BLaER1 treated with 17β-estradiol and CSF1 and Interleukin-3, amounts not matched to agents 10 nM and 100 nM (cell line): ENCODE data around the gene PHLDA2.
A peak's percentile ranks its signal among the peaks of the same experiment; 100 is the strongest.

Experiments used
- H3K27ac ChIP-seq, 11 experiments: shearing (Covaris generic); formaldehyde crosslinking; 2 replicates each; pipeline ENCODE4 v1.8.1; 2022
- H3K27me3 ChIP-seq, 11 experiments: shearing (Covaris generic); formaldehyde crosslinking; 2 replicates each; pipeline ENCODE4 v1.8.1; 2022
- H3K36me3 ChIP-seq, 11 experiments: shearing (Covaris generic); formaldehyde crosslinking; 2 replicates each; pipeline ENCODE4 v1.8.1; 2022
- H3K4me1 ChIP-seq, 10 experiments: shearing (Covaris generic); formaldehyde crosslinking; 2 replicates each; pipeline ENCODE4 v1.8.1; 2022
- H3K4me2 ChIP-seq, 11 experiments: shearing (Covaris generic); formaldehyde crosslinking; 2 replicates each; pipeline ENCODE4 v1.8.1; 2022
- H3K4me3 ChIP-seq, 10 experiments: shearing (Covaris generic); formaldehyde crosslinking; 2 replicates each; pipeline ENCODE4 v1.8.1; 2022
- H3K9ac ChIP-seq, 11 experiments: shearing (Covaris generic); formaldehyde crosslinking; 2 replicates each; pipeline ENCODE4 v1.8.1; 2022
- H3K9me3 ChIP-seq, 11 experiments: shearing (Covaris generic); formaldehyde crosslinking; replicated peaks in 1 of 11; 2 replicates each; pipeline ENCODE4 v1.8.1; 2022
- H4K20me1 ChIP-seq, 11 experiments: shearing (Covaris generic); formaldehyde crosslinking; 2 replicates each; pipeline ENCODE4 v1.8.1; 2022
- Cebpa-rat ChIP-seq, 11 experiments: shearing (Covaris generic); IDR thresholded peaks; 2 replicates each; pipeline ENCODE4 v1.8.1; 2022

PHLDA2 gene, protein sequence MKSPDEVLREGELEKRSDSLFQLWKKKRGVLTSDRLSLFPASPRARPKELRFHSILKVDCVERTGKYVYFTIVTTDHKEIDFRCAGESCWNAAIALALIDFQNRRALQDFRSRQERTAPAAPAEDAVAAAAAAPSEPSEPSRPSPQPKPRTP

DNA sequence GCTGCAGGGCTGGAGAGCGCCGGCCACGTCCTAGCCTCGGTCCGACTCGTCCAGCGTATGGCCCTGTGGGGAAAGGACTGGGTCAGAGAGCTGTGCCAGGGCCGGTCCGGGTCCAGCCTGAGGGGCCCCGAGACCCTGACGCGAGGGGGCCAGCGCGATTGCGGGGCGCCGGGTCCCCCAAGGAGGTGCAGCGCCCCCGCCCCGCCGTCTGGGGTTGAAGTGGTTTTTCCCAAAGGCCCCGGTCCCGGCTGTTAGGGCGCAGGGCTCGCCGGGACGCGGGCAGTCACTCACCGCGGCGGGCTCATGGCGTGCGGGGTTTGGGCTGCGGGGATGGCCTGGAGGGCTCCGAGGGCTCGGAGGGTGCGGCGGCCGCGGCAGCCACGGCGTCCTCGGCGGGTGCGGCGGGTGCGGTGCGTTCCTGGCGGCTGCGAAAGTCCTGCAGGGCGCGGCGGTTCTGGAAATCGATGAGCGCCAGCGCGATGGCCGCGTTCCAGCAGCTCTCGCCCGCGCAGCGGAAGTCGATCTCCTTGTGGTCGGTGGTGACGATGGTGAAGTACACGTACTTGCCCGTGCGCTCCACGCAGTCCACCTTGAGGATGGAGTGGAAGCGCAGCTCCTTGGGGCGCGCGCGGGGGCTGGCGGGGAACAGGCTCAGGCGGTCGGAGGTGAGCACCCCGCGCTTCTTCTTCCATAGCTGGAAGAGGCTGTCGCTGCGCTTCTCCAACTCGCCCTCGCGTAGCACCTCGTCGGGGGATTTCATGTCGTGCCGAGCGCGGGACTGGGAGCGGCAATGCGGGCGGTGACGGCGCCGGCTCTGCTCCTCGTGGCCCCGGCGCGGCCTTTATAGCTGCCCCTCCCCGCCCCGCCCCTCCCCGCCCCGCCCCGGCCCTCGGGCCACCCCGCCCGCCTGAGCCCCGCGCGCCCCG is at the start of gene PHLDA2:
Gene PHLDA2 (minus strand): TSS at position 816 of the 926 bp plus-strand sequence. CDS start 56 bp downstream, at position 760.
- no peak for TF ChIP-seq Cebpa-rat (IDR thresholded peaks at IDR 0.05)
- Histone ChIP-seq H3K9me3 (no peaks in the 10 kb centered on the region), H3K36me3 (no peaks in the 10 kb centered on the region), H3K4me1 (peaks cover 53 to 70% (median 60%) of the 10 kb centered on the region in 10 experiments), H3K4me3 (peak within 1 kb of the TSS; percentile 44 to 71 (median 58)), H3K9ac (peak within 1 kb of the TSS; percentile 7 to 78 (median 49); a peak in 17 of 22 replicates), H3K27me3 (peaks cover 34 to 69% (median 63%) of the 10 kb centered on the region in 11 experiments), H3K27ac (peak within 1 kb of the TSS in 8 of 11 experiments; percentile 18 to 84 (median 51); a peak in 12 of 22 replicates), H3K4me2 (peak within 1 kb of the TSS; percentile 85 to 99 (median 96)), H4K20me1 (peaks cover 0 to 52% (median 27%) of the 10 kb centered on the region in 11 experiments; a peak in 18 of 22 replicates)

DNA sequence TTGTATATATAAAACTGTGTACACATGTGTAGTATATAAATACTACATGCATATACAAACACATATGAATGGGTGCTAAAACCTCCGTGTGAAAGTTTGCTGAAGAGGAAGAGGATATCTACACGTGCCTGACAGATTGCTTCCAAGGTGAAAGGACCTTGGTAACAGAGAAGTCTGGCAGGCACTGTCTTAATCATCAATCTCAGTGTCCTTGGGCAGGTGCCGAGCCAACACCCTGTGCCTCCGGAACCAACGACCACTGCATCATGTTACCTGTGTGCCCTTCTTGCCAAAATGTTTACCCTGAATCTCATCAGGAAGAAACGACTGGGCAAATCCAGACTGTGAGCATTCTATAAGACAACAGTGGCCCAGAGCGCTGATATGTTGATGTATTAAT is 47.9 kb upstream of the PHLDA2 start:
- no peaks in the 10 kb centered on the region for H3K9me3 ChIP-seq
- H3K27ac ChIP-seq = no peak overlapping the region
- peaks cover 93 to 100% (median 100%) of the 10 kb centered on the region in 11 experiments for H4K20me1 ChIP-seq
- no peak overlapping the region for H3K4me3 ChIP-seq
- H3K4me2 ChIP-seq = no peak overlapping the region
- no peak overlapping the region for H3K9ac ChIP-seq
- no peaks in the 10 kb centered on the region for H3K27me3 ChIP-seq
- peaks cover 74 to 97% (median 90%) of the 10 kb centered on the region in 11 experiments for H3K36me3 ChIP-seq
- no peak for TF ChIP-seq Cebpa-rat (IDR thresholded peaks at IDR 0.05)
- H3K4me1 ChIP-seq = 0 out of 20 replicates have a peak, but pooled peaks cover 0 to 4% (median 0%) of the 10 kb centered on the region in 10 experiments

DNA sequence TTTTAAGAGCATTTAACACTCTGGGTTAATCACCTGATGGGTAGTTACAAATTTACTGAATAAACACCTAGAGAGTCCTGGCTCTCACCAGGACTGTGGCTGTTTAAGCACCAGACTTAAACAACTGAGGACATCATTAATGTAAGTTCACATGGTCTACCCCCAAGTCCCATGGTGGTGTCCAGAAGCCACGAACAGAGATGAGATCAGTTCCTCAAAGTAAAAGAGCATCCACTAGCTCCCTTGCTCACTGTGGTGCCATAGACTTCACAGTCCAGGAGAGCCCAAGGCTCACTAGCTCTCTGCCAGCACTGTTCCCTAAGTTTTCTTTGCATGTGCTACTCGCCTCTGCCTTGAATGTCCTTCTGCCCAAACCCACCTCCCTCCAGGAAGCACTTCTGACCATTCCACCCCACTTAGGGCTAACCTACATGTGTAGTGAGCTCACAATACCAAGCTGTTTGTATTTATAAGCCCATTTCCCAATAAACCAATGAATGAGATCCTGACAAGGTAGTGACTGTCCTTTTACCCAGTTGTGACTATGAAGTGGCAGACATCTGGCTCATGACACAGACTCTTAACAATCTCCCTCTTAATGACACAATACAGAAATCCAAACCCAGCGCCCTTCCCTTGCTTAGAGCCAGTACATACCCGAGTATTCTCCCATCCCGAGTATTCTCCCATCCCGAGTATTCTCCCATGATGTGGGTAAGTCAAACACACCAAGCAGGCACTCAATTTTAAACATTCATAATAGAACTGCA is 47.3 kb upstream of the PHLDA2 start:
- no peak; a peak in 1 of 22 replicates for TF ChIP-seq Cebpa-rat (IDR thresholded peaks at IDR 0.05)
- Histone ChIP-seq H3K4me2 (no peak overlapping the region), H4K20me1 (peaks cover 88 to 100% (median 99%) of the 10 kb centered on the region in 11 experiments), H3K27me3 (no peaks in the 10 kb centered on the region), H3K36me3 (peaks cover 81 to 100% (median 92%) of the 10 kb centered on the region in 11 experiments), H3K4me3 (no peak overlapping the region), H3K9me3 (no peaks in the 10 kb centered on the region), H3K4me1 (0 out of 20 replicates have a peak, but pooled peaks cover 0 to 4% (median 0%) of the 10 kb centered on the region in 10 experiments), H3K9ac (peak overlapping the region in 3 of 11 experiments; percentile 6 to 24 (median 20); a peak in 1 of 22 replicates), H3K27ac (no peak overlapping the region)

DNA sequence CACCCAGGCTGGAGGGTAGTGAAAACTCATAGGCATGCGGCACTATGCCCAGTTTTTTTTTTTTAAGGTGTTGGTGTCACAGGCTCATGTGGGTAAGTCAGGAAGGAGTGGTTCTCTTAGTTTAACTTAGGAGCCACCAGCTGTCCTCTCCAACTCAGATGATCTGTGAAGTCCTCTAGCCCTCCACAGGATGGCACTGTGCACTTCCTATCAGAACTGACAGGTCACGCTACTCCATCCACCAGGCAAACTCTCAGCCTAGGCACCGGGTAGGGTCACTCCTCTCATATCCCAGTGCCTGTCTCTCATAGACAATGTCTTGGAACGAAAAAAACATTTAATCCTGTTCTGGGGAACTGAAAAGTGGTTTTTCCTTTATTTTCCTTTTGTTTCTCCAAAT is 46.4 kb upstream of the PHLDA2 start:
- H3K27ac ChIP-seq = no peak overlapping the region
- TF ChIP-seq Cebpa-rat (IDR thresholded peaks at IDR 0.05) = no peak
- H4K20me1 ChIP-seq = peaks cover 79 to 100% (median 98%) of the 10 kb centered on the region in 11 experiments
- no peak overlapping the region for H3K4me2 ChIP-seq
- no peaks in the 10 kb centered on the region for H3K9me3 ChIP-seq
- H3K4me1 ChIP-seq = 0 out of 20 replicates have a peak, but pooled peaks cover 0 to 4% (median 0%) of the 10 kb centered on the region in 10 experiments
- H3K27me3 ChIP-seq = no peaks in the 10 kb centered on the region
- no peak overlapping the region for H3K9ac ChIP-seq
- H3K36me3 ChIP-seq = peaks cover 90 to 100% (median 99%) of the 10 kb centered on the region in 11 experiments
- H3K4me3 ChIP-seq = no peak overlapping the region

DNA sequence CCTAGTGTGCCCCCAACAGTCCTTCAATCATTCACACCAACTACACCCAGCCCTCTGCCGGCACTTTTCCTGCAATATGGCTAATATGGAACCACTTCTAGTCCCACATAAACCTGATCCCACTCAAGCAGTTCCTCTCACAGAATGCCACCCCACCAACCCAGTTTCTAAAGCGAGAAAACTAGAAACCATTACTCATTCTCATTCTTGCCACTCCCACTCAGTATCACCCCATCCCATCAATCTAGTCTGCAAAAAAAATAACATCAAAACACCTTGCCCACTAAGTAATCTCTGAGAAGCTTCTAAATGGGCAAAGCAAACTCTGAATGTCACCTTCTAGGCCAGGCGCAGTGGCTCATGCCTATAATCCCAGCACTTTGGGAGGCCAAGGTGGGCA is 45.1 kb upstream of the PHLDA2 start:
- H3K36me3 ChIP-seq = peaks cover 97 to 100% (median 100%) of the 10 kb centered on the region in 11 experiments
- TF ChIP-seq Cebpa-rat (IDR thresholded peaks at IDR 0.05) = no peak
- no peak overlapping the region for H3K27ac ChIP-seq
- H3K4me1 ChIP-seq = 0 out of 20 replicates have a peak, but pooled peaks cover 0 to 4% (median 0%) of the 10 kb centered on the region in 10 experiments
- H3K4me2 ChIP-seq = no peak overlapping the region
- no peak overlapping the region for H3K4me3 ChIP-seq
- H3K27me3 ChIP-seq = no peaks in the 10 kb centered on the region
- no peaks in the 10 kb centered on the region for H3K9me3 ChIP-seq
- H3K9ac ChIP-seq = no peak overlapping the region
- H4K20me1 ChIP-seq = peaks cover 74 to 100% (median 98%) of the 10 kb centered on the region in 11 experiments

DNA sequence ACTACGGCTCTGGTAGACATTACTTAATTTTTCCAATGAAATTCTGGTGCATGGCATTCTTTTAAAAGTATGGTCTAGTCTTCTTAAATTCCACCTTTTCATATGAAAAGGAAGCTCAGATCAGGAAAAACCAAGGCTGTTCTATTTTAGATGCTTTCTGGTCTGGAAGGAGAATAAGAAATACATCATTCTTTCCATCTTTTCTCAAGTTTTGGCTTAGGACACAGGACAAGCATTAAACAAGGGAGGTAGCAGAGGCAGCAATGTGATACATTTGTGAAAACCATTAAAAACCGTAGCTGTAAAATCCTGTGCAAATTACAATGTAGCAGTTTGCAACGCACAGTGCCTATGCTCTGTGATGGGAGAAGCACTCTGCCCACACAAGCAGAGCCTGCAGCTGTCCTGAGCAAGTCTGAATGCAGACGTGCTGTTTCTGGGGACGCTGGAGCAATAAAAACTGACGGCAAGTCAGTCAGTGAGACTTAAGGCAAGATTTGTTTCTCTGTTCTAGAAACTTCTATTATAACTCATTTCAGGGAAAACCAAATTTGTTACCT is 39.2 kb upstream of the PHLDA2 start:
- no peak overlapping the region for H3K4me3 ChIP-seq
- H3K9me3 ChIP-seq = no peaks in the 10 kb centered on the region
- H3K27ac ChIP-seq = no peak overlapping the region
- H3K36me3 ChIP-seq = peaks cover 99 to 100% (median 100%) of the 10 kb centered on the region in 11 experiments
- TF ChIP-seq Cebpa-rat (IDR thresholded peaks at IDR 0.05) = no peak
- peaks cover 63 to 100% (median 96%) of the 10 kb centered on the region in 11 experiments for H4K20me1 ChIP-seq
- no peak overlapping the region for H3K4me2 ChIP-seq
- no peaks in the 10 kb centered on the region for H3K27me3 ChIP-seq
- H3K4me1 ChIP-seq = peaks cover 7 to 17% (median 14%) of the 10 kb centered on the region in 10 experiments; a peak in 18 of 20 replicates
- H3K9ac ChIP-seq = no peak overlapping the region

DNA sequence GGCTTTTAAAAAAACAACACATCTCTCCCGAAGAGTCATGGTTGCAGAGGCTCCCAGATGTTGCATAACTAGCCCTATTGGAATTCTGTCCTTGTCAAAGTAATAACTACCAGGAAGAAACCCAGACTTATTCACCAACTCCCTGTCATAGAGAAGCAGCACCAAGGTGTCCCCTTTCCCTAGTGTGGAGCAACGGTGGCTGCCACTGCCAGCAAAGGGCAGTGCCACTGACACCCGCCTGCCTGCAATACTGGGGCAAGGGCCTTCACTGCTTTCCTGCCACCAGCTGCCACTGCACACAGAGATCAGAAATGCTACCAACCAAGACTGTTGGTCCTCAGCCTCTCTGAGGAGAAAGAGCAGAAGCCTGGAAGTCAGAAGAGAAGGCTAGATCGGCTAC is 35.6 kb upstream of the PHLDA2 start:
- H3K36me3 ChIP-seq = peaks cover 86 to 100% (median 99%) of the 10 kb centered on the region in 11 experiments
- H3K4me1 ChIP-seq = peaks cover 35 to 50% (median 42%) of the 10 kb centered on the region in 10 experiments
- H4K20me1 ChIP-seq = peaks cover 74 to 100% (median 97%) of the 10 kb centered on the region in 11 experiments
- H3K27ac ChIP-seq = no peak overlapping the region
- H3K27me3 ChIP-seq = no peaks in the 10 kb centered on the region
- no peak overlapping the region for H3K9ac ChIP-seq
- H3K4me3 ChIP-seq = no peak overlapping the region
- no peak overlapping the region for H3K4me2 ChIP-seq
- no peak for TF ChIP-seq Cebpa-rat (IDR thresholded peaks at IDR 0.05)
- no peaks in the 10 kb centered on the region for H3K9me3 ChIP-seq

DNA sequence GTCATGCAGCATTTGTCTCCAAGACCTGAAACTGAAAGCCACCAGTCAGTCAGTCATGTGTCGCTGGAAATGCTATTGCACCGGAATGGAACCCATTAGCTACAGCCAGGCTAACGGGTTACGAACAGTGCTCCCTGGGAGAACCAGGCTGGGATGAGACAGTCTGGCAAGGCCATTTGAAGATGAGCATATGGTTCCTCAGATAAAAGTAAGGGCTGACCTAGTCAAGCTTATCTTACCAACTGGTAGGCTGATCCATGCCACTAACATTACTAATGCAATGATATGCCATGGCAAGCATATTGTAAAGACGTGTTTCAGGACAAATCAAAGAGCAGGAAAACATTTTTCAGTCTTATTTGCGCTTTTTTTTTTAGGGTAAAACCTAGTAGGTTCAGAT is 34.5 kb upstream of the PHLDA2 start:
- Histone ChIP-seq H3K9ac (no peak overlapping the region), H3K27ac (no peak overlapping the region), H3K9me3 (no peaks in the 10 kb centered on the region), H3K27me3 (no peaks in the 10 kb centered on the region), H4K20me1 (peaks cover 76 to 100% (median 97%) of the 10 kb centered on the region in 11 experiments), H3K36me3 (peaks cover 86 to 100% (median 99%) of the 10 kb centered on the region in 11 experiments), H3K4me3 (no peak overlapping the region), H3K4me1 (peaks cover 35 to 52% (median 45%) of the 10 kb centered on the region in 10 experiments), H3K4me2 (peak overlapping the region in 9 of 11 experiments; percentile 2 to 63 (median 20); a peak in 14 of 22 replicates)
- TF ChIP-seq Cebpa-rat (IDR thresholded peaks at IDR 0.05) = no peak
